ENCODE data around the gene PPARA.
"Not testable (repeated sequence)": the region's sequence is repeated elsewhere in the genome, so short reads cannot be mapped to it uniquely, and the experiment has no call there.

The PPARA gene

GRCh38 chr22:46138058-46138797 is 12.1 kb upstream of the PPARA start:
- no peak overlapping the region for H3K4me3 ChIP-seq (ENCODE audit: low read depth, low read length)
- DNase-seq (ENCODE audit: low read depth, low spot score): no peak
- in situ Hi-C loops (cut with HindIII; ENCODE audit: low sequenced_read_pairs): no loop called here
- no peak for TF ChIP-seq CTCF (IDR thresholded peaks at IDR 0.05; ENCODE audit: low read depth, low read length)

- H3K4me3 ChIP-seq (ENCODE audit: low read depth, low read length); DNase-seq (ENCODE audit: low read depth, low spot score); in situ Hi-C loops (cut with HindIII; ENCODE audit: low sequenced_read_pairs): not testable (repeated sequence)
Measured at GRCh38 chr22:46139417-46139816, 10.9 kb upstream of the PPARA start.

- no peak for DNase-seq (ENCODE audit: low read depth, low spot score)
- H3K4me3 ChIP-seq (ENCODE audit: low read depth, low read length): no peak overlapping the region
- TF ChIP-seq CTCF (IDR thresholded peaks at IDR 0.05; ENCODE audit: low read depth, low read length): no peak
- in situ Hi-C loops (cut with HindIII; ENCODE audit: low sequenced_read_pairs): no loop called here
Measured at GRCh38 chr22:46139895-46140350, 10.4 kb upstream of the PPARA start.

GRCh38 chr22:46140989-46141928 is 9.1 kb upstream of the PPARA start:
- in situ Hi-C loops (cut with HindIII; ENCODE audit: low sequenced_read_pairs): no loop called here
- no peak for DNase-seq (ENCODE audit: low read depth, low spot score)

GRCh38 chr22:46142548-46143490 is 7.5 kb upstream of the PPARA start:
- in situ Hi-C loops (cut with HindIII; ENCODE audit: low sequenced_read_pairs): no loop called here
- no peak for TF ChIP-seq CTCF (IDR thresholded peaks at IDR 0.05; ENCODE audit: low read depth, low read length)
- H3K4me3 ChIP-seq (ENCODE audit: low read depth, low read length): no peak overlapping the region
- no peak for DNase-seq (ENCODE audit: low read depth, low spot score)

More at GRCh38 chr22:46140989-46141928, 9.1 kb upstream of the PPARA start:
- no peak for TF ChIP-seq CTCF (IDR thresholded peaks at IDR 0.05; ENCODE audit: low read depth, low read length)
- H3K4me3 ChIP-seq (ENCODE audit: low read depth, low read length): no peak overlapping the region

- TF ChIP-seq CTCF (IDR thresholded peaks at IDR 0.05; ENCODE audit: low read depth, low read length): no peak
- in situ Hi-C loops (cut with HindIII; ENCODE audit: low sequenced_read_pairs): no loop called here
- H3K4me3 ChIP-seq (ENCODE audit: low read depth, low read length): no peak overlapping the region
- DNase-seq (ENCODE audit: low read depth, low spot score): no peak
Measured at GRCh38 chr22:46143491-46144147, 6.7 kb upstream of the PPARA start.

Measured in astrocyte of the spinal cord (primary cell).